ENCODE data around the gene SLC6A13.
"Not testable (repeated sequence)": the region's sequence is repeated elsewhere in the genome, so short reads cannot be mapped to it uniquely, and the experiment has no call there.

Gene SLC6A13

DNA sequence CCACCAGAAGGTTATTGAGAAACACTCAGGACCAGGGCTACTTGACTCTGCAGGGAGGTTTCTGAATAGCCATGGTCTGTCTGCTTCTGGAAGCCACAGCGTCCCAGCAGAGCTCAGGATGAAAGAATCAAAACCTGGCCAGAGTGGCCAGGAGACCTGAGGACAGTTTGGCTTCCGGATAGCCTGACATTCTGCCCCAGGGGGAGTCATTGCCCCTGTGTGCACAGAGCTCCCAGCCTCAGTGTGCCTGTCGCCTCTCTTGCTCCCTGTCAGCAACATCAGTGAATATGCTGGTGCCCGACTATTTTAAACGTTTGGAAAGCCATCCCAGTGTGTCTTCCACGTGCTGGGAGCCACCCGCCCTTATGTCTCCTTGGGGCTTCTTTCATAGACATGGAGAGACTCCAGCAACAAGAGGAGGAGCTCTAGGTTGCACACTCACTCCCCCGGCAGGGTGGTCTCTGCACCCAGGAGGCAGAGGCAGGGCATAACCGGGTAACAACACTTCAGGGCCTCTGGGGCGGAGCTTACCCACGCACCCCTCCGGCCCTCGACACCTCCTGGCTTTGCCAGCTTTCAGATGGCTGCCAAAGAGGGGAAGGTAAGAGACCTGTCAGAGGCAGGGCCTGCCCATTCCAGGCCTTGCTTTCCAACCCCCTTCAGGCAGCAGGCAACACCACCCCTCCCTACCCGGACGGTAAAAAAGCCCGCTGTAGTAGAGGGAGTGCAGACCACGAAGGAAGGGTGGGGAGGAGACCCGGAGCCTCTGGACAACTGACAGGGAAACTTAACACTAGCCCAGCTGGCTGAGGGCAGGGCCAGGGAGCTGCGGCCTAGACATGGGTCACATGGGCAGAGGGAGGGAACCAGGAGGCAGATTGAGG is 29.7 kb downstream of the SLC6A13 start:
- no peak for DNase-seq

DNA sequence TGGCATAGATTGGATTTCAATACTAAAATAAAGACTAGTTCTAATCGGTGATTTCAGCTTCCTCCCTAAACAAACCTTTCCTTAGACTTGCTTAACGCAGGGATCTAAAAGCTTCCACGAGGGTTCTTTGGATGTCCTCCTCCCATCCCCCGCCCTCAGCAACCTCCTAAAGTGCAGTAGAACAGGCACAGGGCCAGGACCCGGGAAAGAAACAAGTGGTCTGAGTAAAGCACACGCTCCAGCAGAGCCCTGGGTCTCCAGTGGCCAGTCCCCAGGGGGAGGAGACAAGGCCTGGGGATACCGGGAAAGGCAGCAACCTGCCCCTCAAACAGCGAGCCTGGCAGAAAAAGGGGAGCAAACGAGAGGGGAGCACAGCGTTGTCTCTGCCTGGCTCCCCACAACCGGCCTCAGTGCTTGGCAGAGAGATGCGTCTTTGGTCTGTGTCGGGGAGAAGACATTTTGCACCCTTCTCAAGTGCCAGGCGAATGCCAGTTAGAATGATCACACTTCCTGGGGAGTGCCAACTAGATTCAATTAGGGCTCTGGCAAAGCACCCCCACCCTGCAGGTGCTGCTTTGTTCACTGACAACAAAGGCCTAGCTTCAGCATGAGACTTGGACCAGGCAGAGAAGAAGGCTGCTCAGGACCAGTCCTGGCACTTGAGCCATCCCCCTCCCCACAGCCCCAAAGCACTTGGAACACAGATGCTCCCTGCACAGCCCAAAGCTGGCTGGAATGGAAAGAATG is 31.5 kb downstream of the SLC6A13 start:
- no peak for DNase-seq

- DNase-seq = no peak
Measured at GRCh38 chr12:229441-230191, 33.0 kb downstream of the SLC6A13 start.

GRCh38 chr12:228846-229200 is 33.8 kb downstream of the SLC6A13 start:
- DNase-seq = no peak

- no peak for DNase-seq
Measured at GRCh38 chr12:227923-228845, 34.5 kb downstream of the SLC6A13 start.

DNA sequence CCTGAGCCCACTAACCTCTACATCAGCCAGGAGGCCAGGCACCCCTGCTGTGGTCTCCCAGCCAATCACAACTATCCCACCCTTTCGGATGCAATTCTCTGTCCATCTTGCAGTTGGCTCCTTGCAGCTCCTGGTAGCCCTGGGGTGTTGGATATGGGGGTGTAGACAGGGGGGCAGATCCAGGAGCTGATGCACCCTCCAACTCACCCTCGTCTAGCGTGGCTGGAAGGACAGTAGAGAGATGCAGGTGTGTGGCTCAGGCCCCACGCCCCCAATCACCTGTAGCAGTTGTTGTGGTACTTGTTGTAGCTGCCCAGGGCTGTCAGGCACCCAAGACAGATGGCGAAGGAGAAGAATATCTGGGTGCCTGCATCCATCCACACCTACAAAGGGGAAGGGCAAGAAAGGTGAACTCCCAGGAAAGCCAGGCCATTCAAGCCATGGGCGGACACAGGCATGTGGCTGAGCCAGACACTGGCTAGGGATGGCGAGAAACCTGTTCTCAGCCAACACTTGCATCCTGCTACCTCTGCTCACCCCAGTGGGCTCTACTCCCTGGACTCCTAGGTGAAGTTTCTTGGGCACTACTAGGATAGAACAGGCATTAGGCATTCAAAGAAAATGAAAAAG is 35.2 kb downstream of the SLC6A13 start:
- DNase-seq = no peak

DNA sequence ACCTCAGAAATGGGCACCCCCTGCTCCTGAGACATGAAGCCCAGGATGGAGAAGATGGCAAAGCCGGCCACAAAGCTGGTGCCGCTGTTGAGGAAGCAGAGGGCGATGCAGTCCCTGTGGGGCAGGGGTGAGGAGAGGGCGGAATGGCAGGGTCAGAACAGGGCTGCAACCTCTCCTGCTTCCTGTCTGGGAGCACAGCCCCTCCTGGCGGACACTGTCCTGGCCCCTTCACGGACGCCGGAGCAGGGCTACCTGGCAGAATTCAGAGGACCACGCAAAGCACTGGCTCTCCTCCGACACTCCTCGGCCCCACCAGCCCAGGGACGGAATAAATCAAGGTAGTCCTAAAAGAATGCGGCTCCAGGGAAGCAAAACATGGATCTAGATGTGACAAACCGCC is 36.2 kb downstream of the SLC6A13 start:
- DNase-seq = no peak

DNA sequence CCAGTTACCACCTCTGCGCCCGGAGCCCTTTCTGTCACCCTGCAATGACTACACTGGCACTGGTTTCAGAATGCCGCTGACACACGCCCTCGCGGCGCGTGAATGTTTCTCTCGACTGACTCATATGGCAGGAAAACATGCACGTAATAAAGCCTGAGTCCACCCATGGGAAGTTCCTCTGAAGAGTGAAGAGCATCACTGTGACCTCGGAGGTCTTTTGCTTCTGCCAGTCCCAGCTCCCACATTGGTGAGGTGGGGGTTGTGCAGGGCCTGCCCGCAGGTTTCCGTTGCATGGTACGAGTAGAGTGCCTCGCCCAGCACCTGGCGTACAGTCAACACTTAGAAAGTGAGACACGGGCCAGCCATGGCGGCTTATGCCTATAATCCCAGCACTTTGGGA is 37.6 kb downstream of the SLC6A13 start:
- no peak for DNase-seq

DNA sequence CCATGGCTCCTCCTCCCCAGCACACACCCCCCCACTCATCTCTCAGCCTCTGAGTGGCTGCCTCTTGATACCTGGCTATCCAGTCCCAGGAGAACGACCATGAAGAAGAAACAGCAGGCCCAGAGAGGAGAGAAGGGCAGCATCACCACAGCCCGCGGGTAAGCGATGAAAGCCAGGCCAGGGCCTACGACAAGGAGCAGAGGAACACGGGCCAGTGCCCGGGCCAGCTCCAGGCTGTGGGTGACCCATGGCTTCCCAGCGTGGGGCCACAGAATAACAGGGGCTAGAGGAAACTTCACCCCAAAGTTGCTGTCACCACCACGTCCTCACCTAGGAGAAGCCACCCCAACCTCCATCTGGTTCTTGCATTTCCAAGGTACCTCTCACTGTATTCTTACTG is 38.3 kb downstream of the SLC6A13 start:
- DNase-seq = no peak

GRCh38 chr12:223841-224240 is 38.8 kb downstream of the SLC6A13 start:
- DNase-seq = no peak

- DNase-seq = no peak
Measured at GRCh38 chr12:221736-222135, 40.9 kb downstream of the SLC6A13 start.

- no peak for DNase-seq
Measured at GRCh38 chr12:220946-221550, 41.6 kb downstream of the SLC6A13 start.

DNA sequence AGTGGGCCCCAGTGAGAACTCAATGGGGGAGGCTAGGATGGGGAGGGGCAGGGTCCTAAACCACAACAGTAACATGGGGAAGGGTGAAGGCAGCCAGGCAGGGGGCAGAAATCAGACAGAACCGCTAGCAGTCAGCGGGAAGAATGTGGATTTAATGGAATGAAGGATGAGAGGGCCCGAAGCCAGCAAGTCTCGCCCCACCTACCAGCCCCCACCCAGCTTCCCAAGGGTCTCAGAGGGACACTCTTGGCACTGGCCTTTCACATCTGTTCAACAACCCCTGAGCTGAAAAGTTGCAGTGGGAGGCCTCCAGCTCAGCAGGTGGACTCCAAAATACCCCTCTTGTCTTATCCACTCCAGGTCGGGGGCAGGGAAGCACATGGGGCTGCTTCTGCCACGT is 42.1 kb downstream of the SLC6A13 start:
- DNase-seq = no peak

DNA sequence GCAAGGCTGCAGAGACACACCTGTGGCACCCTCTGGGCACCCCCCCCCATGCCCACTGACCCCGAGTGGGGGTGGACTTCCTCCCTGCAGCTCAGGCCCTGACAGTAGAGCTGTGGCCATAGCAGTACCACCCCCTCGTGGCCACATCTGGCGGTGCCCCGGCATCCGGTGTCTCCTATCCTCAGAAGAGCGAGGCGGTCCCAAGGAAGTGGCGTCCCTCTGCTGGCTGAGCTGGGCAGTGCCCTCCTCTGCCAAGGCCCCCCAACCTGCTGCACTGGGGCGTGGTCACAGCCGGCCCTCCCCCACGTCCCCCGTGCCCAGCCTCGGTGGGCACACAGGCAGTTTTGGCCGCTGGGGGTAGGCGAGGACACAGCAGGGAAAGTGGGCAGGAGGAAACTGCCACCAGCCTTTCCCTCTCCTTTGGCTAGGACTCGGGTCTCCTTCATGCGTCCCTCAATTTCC is 42.7 kb downstream of the SLC6A13 start:
- no peak for DNase-seq

DNA sequence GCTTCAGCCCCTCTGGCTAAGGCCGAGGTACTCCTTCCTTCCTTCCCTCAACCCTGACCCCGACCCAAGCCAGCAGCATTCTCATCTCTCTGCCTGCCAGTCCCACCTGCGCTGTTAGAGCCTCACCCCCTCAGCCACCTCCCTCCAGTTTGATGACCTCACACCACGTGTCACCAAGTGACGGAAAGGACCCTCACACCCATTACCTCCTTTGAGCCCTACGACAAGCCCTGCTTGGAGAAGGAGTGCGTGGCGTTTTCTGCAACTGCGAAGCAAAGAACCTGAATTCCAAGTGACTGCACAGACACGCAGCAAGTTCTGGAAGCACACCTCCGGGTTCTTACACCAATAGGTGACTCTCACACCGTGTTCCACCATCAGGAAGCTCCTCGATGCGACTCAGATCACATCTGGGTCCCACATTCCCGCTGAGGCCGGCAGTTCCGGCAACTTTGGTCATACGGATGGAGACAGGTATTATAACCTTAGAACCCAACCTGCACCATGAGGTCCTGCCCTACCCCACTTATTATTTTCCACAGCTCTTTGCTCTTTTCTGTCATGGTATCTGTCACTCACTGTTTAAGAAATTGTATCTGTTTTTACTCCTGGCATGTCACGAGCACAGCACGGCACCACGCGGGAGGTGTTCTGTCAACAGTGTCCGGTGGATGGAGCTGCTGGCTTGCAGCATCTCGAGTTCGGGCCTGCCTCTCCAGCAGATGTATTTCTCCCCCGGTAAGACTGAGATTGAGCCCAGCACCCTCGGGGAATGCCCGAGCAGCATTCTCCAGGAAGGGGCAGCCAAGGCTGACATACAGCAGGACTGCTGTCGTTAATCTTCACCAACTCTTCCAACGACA is 43.7 kb downstream of the SLC6A13 start:
- no peak for DNase-seq

DNA sequence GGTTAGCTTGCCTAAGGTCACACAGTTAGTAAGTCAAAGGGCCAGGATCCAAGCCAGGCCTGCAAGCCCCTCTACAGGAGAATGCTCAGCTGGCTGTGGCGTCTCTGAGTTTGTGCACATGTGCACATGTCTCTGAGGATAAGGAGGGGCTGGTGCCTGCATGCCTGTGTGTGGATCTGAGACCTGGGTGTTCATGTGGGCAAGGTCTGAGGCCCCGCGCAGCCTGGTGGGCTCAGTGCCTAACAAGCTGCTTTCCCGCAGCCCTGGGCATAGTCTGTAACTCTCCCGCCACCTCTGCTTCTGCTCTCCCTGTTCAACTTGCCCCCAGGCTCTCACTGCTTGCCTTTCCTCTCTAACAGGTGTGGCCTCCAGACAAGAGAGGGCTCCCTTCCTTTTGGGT is 44.4 kb downstream of the SLC6A13 start:
- no peak for DNase-seq

GRCh38 chr12:217029-217428 is 45.6 kb downstream of the SLC6A13 start:
- not testable (repeated sequence) for DNase-seq

GRCh38 chr12:215116-215515 is 47.5 kb downstream of the SLC6A13 start:
- DNase-seq = no peak

DNA sequence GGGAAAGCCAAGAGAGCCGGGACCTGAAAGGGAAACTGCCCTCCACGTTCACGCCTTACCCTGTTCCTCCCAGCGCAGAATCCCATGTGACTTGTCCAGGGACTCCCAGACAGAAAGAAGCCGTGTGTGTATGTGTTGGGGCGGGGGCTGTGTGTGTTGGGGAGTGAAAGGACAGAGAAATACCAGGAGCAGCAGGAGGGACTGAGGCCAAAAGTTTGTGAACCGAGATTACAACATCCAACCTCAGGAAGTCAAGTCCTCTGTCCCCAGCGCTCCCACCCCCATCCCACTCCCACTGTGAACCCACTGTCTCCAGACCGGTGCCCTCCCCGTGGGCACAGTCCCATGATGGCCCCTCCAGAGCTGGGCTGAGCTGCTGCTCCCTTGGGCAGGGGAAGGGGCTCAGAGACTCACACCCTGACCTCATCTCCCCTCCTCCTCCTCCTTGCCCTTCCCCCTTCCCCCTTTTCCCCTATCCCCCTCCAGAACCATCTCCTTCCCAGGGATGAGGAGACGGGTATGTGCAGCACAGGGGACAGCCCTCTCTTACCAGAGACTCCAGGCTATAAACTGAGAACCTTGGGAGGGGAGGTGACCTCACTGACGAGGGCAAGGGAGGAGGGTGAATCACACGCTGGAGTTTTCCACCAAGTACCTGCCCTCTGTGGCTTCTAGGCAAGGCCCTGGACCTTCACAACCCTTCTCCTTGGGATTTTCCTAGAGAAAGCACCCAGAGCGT is 48.5 kb downstream of the SLC6A13 start, which contains the start of gene SLC6A12:
SLC6A12 (minus strand) TSS at position 155 of the 739 bp plus-strand sequence. CDS start 4,171 bp downstream, outside the sequence.
- no peak for DNase-seq

All from NCI-H2227 treated with DMSO at 0.1 percent for 48 hours (cell line).